PFSK-1 (cell line): Measurements from ENCODE around the gene PLRG1.

Experiments used
- FOXP2 ChIP-seq: optimal IDR thresholded peaks from 2 replicates; pipeline ENCODE3; 2011; ENCODE audit warnings: borderline replicate concordance, control low read depth, inconsistent platforms; ENCODE audit not compliant: insufficient read depth; ENCODE audit errors: extremely low read length, extremely low read depth
- POLR2AphosphoS5 ChIP-seq: IDR thresholded peaks from 2 replicates; pipeline ENCODE4 v1.6.1; 2012; ENCODE audit warnings: low read depth, mild to moderate bottlenecking, control low read depth, low read length, moderate library complexity
- SIN3A ChIP-seq: IDR thresholded peaks from 2 replicates; pipeline ENCODE4 v1.6.1; 2012; ENCODE audit warnings: mild to moderate bottlenecking, low read length, moderate library complexity, borderline replicate concordance; ENCODE audit not compliant: insufficient read depth
- TAF1 ChIP-seq: IDR thresholded peaks from 2 replicates; pipeline ENCODE4 v1.6.1; 2012; ENCODE audit warnings: low read length, control low read depth, borderline replicate concordance; ENCODE audit not compliant: insufficient read depth
- TF ChIP-seq, protein P1 (sequence below), 2 experiments: IDR thresholded peaks; 2 replicates each; pipeline versions ENCODE4 v1.6.1 to v1.8.0; 2011 to 2012; ENCODE audit warnings: low read depth in 2 of 2, low read length in 2 of 2, control low read depth in 1 of 2, inconsistent platforms in 1 of 2, mild to moderate bottlenecking in 1 of 2, moderate library complexity in 1 of 2; ENCODE audit not compliant: insufficient read depth in 1 of 2

The PLRG1 gene

GRCh38 chr4:154591890-154592289 lies 41.7 kb upstream of the PLRG1 start:
- TF ChIP-seq FOXP2 (no peak), TAF1 (no peak), SIN3A (no peak), POLR2AphosphoS5 (no peak)
- TF ChIP-seq, protein P1, sequence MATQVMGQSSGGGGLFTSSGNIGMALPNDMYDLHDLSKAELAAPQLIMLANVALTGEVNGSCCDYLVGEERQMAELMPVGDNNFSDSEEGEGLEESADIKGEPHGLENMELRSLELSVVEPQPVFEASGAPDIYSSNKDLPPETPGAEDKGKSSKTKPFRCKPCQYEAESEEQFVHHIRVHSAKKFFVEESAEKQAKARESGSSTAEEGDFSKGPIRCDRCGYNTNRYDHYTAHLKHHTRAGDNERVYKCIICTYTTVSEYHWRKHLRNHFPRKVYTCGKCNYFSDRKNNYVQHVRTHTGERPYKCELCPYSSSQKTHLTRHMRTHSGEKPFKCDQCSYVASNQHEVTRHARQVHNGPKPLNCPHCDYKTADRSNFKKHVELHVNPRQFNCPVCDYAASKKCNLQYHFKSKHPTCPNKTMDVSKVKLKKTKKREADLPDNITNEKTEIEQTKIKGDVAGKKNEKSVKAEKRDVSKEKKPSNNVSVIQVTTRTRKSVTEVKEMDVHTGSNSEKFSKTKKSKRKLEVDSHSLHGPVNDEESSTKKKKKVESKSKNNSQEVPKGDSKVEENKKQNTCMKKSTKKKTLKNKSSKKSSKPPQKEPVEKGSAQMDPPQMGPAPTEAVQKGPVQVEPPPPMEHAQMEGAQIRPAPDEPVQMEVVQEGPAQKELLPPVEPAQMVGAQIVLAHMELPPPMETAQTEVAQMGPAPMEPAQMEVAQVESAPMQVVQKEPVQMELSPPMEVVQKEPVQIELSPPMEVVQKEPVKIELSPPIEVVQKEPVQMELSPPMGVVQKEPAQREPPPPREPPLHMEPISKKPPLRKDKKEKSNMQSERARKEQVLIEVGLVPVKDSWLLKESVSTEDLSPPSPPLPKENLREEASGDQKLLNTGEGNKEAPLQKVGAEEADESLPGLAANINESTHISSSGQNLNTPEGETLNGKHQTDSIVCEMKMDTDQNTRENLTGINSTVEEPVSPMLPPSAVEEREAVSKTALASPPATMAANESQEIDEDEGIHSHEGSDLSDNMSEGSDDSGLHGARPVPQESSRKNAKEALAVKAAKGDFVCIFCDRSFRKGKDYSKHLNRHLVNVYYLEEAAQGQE (IDR thresholded peaks at IDR 0.05; ENCODE audit: insufficient read depth in 1 of 2, low read depth in 2 of 2, low read length in 2 of 2), result no peak

- TF ChIP-seq POLR2AphosphoS5, result no peak
- TF ChIP-seq, protein P1 (IDR thresholded peaks at IDR 0.05; ENCODE audit: insufficient read depth in 1 of 2, low read depth in 2 of 2, low read length in 2 of 2), result no peak
- no peak for TF ChIP-seq FOXP2
- TF ChIP-seq TAF1, result no peak
- TF ChIP-seq SIN3A, result no peak
Measured at GRCh38 chr4:154590329-154591006, 40.3 kb upstream of the PLRG1 start, which contains the start of gene FGA. TSS of gene FGA (minus strand) at chr4:154590742. CDS start at chr4:154590687, 55 bp downstream.

DNA sequence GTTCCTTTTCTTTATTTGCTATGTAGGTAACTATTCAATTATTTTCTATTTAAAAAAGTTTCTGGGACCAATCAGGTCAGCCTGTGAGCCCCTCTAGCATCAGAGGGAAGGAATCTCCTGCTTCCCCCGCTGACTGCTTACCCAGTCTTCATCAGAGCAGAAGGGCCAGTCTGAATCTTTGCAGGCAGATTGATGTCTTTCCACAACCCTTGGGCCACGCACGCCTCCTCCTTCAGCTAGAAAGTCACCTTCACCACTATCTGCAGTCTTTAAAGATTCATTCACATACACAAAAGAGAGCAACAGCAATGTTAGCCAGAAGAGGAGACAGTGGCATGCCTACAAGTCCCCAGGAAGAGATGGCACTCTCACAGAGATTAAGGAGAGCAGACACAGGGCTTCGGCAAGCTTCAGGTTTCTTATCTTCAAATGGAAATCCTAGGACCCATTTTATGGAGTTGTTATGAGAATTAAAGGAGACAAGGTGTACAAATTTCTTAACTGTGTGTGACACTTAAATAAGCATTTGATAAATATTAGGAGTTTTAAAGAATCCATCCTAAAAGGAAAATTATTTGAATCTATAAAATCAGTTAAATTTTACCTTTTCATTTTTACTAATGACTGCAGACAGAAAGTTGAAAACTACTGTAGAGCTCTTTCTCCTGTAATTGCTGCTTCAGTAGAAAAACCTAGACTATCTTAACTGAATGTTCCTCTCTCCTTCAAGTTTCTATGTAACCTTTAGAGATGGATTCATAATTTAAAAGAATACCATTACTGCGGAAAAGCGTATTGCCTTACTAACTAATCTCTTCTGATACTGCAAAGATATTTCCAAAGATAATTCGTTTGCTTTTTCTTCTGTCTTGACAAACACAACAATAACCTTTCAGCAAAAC lies 39.3 kb upstream of the PLRG1 start:
- TF ChIP-seq SIN3A, result no peak
- TF ChIP-seq, protein P1 (IDR thresholded peaks at IDR 0.05; ENCODE audit: insufficient read depth in 1 of 2, low read depth in 2 of 2, low read length in 2 of 2), result no peak
- TF ChIP-seq POLR2AphosphoS5, result no peak
- no peak for TF ChIP-seq FOXP2
- TF ChIP-seq TAF1, result no peak

DNA sequence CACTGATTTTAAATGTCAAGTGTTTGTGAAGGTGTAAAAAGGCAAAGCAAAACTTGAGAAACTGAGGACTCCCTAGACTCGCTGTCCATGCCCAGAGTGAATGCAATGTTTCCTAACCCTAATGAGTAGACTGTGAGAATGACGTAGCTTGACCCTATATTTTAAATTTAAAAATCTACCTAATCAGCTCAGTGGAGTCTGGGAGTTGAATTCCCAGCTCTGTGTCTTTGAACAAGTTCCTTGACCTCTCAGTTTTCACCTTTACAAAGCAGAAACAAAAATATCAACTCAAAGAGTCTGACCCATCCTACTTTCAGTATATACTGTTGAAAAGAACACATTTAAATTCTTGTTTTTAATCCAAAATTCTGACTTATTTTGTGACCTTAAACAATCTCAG lies 38.0 kb upstream of the PLRG1 start:
- TF ChIP-seq POLR2AphosphoS5, result no peak
- no peak for TF ChIP-seq SIN3A
- TF ChIP-seq, protein P1 (IDR thresholded peaks at IDR 0.05; ENCODE audit: insufficient read depth in 1 of 2, low read depth in 2 of 2, low read length in 2 of 2), result no peak
- no peak for TF ChIP-seq FOXP2
- no peak for TF ChIP-seq TAF1
